Measurements from ENCODE around the gene MAVS. TPM values are rescaled to one million over a fixed set of nuclear protein-coding genes. Genes with fewer than 3 reads are reported as not detected.
"Not testable (repeated sequence)": the region's sequence is repeated elsewhere in the genome, so short reads cannot be mapped to it uniquely, and the experiment has no call there.

MAVS gene
- total RNA-seq, 1 donor from 2014 or later, result 51.7 TPM

GRCh38 chr20:3906744-3907721, 60.4 kb downstream of the MAVS start:
- not testable (repeated sequence) for DNase-seq (ENCODE audit: extremely low read depth, low read depth, low spot score)

GRCh38 chr20:3908667-3909066, 62.0 kb downstream of the MAVS start:
- no peak for DNase-seq (ENCODE audit: extremely low read depth, low read depth, low spot score)

GRCh38 chr20:3909952-3910366, 63.3 kb downstream of the MAVS start:
- DNase-seq (ENCODE audit: extremely low read depth, low read depth, low spot score), result no peak

GRCh38 chr20:3910853-3911252, 64.2 kb downstream of the MAVS start:
- no peak for DNase-seq (ENCODE audit: extremely low read depth, low read depth, low spot score)

GRCh38 chr20:3911956-3912355, 65.3 kb downstream of the MAVS start:
- no peak for DNase-seq (ENCODE audit: extremely low read depth, low read depth, low spot score)

GRCh38 chr20:3914446-3914845, 67.8 kb downstream of the MAVS start:
- no peak for DNase-seq (ENCODE audit: extremely low read depth, low read depth, low spot score)

GRCh38 chr20:3915691-3916090, 69.1 kb downstream of the MAVS start:
- DNase-seq (ENCODE audit: extremely low read depth, low read depth, low spot score), result no peak

- DNase-seq (ENCODE audit: extremely low read depth, low read depth, low spot score), result no peak
Observed at GRCh38 chr20:3916364-3916763, 69.7 kb downstream of the MAVS start.

DNA sequence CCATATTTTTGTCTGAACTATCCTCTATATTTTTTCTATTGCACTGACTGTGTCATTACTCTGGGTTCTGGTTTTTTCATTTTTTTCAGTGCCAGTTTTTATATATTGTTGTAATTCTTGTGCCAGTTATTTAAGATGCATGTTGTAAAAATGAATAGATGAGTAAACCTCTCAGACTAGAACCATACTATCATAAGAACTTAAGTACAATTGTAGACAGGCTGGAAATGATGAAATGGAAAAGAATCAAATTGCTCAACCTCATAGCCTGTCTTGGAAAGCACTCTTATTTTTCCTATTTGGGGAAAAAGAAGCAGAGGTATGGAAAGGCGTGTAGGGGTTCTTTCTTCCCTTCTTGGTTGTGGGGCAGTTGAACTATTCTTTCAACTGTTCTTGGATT, 72.7 kb downstream of the MAVS start:
- no peak for DNase-seq (ENCODE audit: extremely low read depth, low read depth, low spot score)

GRCh38 chr20:3922223-3922982, 75.8 kb downstream of the MAVS start:
- DNase-seq (ENCODE audit: extremely low read depth, low read depth, low spot score), result no peak

GRCh38 chr20:3922983-3923339, 76.3 kb downstream of the MAVS start:
- DNase-seq (ENCODE audit: extremely low read depth, low read depth, low spot score), result no peak

DNA sequence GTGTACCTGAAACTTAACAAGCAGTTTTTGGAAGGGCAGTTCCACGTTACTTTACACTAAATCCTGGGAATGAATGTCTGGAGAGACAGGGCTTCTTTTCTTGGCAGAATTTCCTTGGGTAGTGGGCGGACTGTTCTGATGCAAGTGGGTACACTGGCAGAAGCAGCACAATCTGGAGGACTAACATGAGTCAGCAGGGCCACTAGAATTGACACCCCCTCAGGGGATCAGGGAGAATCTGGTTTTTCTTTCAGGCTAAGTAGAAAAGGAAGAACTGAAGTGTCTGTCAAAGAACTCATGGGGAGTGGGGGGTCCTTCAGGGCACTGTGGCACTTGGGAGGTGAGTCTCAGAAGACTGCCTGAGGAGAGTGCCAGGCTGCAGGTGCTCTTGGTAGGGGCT, 77.2 kb downstream of the MAVS start:
- no peak for DNase-seq (ENCODE audit: extremely low read depth, low read depth, low spot score)

DNA sequence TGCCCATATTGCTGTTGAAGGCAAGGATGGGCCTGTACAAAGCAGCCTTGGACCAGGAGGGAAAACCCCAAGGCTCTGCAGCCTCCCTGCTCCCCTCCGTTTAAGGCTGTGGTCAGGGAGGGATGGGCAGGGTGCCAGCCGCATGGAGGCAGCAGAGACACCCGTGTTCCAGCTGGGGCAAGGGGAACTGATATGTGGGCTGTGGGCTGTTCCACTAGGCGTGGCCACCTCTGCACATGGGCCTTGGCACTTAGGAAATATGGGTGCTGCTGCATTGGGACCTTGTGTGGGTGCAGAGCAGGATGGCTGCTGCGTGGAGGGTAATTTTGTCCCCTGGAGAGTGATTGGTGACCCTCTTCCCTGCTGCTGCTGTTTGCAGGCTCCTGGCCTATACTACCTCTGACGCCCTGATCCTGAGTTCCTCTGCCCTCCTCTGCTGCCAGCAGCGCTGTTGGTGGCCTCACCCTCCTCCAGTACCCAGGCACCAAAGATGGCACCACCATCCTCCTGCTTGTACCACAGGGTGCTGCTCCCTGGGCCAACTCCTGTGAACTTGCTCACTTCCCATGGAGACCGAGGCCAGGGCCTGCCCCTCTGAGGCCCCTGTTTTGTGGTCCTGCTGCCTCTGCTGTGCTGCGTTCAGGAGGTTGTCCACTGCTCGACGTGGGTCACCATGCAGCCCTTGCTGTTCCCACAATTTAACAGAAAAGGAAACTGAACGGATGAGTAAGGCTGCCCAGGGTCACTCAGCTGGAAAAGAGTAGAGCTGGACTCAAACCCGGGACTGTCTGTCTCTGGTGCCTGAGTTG, 77.9 kb downstream of the MAVS start:
- DNase-seq (ENCODE audit: extremely low read depth, low read depth, low spot score), result no peak

DNA sequence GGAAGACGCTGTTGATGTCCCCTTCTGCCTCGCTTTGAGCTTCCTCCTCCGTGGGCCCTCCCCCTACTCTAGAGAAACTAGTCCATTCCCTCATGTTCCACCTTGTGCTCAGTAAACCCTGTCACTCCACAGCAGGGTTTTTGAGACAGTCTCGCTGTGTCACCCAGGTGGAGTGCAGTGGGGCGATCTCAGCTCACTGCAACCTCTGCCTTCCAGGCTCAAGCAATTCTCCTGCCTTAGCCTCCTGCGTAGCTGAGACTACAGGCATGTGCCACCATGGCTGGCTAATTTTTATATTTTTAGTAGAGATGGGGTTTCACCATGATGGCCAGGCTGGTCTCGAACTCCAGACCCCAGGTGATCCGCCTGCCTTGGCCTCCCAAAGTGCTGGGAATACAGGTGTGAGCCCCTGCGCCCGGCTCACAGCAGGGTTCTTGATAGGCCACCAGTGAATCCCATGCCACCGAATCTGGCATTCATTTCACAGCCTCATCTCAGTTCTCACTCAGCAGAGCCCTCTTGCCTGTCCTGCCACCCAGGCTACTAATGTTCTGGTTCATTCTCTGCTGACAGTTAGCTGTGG, 78.6 kb downstream of the MAVS start:
- DNase-seq (ENCODE audit: extremely low read depth, low read depth, low spot score), result no peak

Other genes with a start within 250 kb of the MAVS start
- gene GFRA4, start 183.4 kb upstream of the MAVS start, total RNA-seq, result not detected in 2 replicates
- not detected in 2 replicates for gene ADAM33, start 164.8 kb upstream of the MAVS start, total RNA-seq
- not detected in 2 replicates for gene SIGLEC1, start 134.2 kb upstream of the MAVS start, total RNA-seq
- 25.5 and 26.3 TPM in 2 replicates for gene HSPA12B, start 114.1 kb upstream of the MAVS start, total RNA-seq
- 27.7 and 43.8 TPM in 2 replicates for gene ADISSP, start 79.1 kb upstream of the MAVS start, total RNA-seq
- not detected in 2 replicates for gene SPEF1, start 65.4 kb upstream of the MAVS start, total RNA-seq
- 63.2 and 78.7 TPM in 2 replicates for gene CENPB, start 60.1 kb upstream of the MAVS start, total RNA-seq
- 36.4 and 51.9 TPM in 2 replicates for gene CDC25B, start 50.5 kb upstream of the MAVS start, total RNA-seq
- 16.5 and 17.6 TPM in 2 replicates for gene AP5S1, start 26.3 kb upstream of the MAVS start, total RNA-seq
- gene PANK2, start 42.6 kb downstream of the MAVS start, total RNA-seq, result 40.6 and 48.7 TPM in 2 replicates
- 16.3 and 17.3 TPM in 2 replicates for gene RNF24, start 168.7 kb downstream of the MAVS start, total RNA-seq

Data from glomerular endothelial cell (primary cell).